OCI-M1 (cell line): ENCODE measurements around the gene CTNNBIP1.
A peak's percentile ranks its signal among the peaks of the same experiment; 100 is the strongest.
"Not testable (repeated sequence)": the region's sequence is repeated elsewhere in the genome, so short reads cannot be mapped to it uniquely, and the experiment has no call there.

Experiments used
- DNase-seq: peaks from one replicate; lab custom pipeline; 2025; lab: John Stamatoyannopoulos, UW

CTNNBIP1 gene, protein sequence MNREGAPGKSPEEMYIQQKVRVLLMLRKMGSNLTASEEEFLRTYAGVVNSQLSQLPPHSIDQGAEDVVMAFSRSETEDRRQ

DNA sequence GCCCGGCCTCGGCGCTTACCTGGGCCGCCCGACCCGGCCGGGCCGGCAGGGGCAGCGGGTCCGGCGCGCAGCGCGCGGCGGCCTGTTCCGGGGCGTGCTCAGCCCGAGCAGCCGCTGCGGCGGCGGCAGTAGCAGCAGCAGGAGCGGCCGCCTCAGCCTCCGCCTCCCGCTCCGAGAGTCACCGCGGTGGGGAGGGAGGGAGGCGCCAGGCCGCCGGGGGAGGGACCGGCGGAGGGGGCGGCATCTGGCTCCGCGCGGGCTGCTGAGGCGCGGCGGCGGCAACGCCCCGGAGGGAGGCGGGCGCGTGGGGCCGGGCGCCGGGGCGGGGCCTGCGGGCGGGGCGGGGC, at the start of gene CTNNBIP1:
Gene CTNNBIP1, minus strand, starts transcription at position 194 of the 347 bp plus-strand sequence. CDS start 38,205 bp downstream, outside the sequence.
- DNase-seq: no peak

DNA sequence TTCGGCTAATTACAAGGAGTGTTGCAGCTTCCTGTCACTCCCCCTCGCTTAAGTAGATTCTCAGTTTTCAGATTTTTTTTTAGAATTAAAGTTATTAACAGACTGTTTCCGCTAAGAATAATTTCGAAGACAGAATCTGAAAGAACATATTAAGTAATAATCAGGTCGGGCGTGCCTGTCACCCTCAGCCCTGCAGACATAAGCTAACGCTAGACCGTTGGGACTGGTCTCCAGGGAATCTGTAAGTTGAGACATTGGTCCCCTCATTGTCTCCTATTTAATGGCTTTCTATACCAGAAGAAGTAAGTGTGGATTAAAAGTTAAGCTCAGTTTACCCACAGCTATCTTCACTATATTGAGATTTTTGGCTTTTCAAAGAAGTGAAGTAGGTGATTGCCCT, 47.7 kb upstream of the CTNNBIP1 start:
- no peak for DNase-seq

DNA sequence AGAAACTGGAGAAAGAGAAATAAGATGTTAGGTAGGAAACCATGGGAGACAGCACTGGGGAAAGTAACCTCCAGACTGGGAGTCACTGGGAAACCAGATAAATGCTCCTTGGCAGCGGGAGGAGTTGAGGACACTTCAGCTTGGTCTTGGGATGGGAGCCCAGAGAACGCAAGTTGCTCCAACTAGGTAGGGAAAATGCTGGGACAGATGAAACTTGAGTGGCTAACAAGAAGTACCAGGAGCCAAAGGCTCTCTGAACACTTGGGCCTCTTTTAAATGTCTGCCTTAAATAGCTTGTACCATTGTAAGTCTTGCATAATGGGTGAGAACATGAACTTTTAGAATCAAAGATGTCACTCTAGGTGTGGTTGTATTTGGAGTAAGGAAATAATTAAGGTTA, 36.2 kb upstream of the CTNNBIP1 start:
- DNase-seq: no peak

DNA sequence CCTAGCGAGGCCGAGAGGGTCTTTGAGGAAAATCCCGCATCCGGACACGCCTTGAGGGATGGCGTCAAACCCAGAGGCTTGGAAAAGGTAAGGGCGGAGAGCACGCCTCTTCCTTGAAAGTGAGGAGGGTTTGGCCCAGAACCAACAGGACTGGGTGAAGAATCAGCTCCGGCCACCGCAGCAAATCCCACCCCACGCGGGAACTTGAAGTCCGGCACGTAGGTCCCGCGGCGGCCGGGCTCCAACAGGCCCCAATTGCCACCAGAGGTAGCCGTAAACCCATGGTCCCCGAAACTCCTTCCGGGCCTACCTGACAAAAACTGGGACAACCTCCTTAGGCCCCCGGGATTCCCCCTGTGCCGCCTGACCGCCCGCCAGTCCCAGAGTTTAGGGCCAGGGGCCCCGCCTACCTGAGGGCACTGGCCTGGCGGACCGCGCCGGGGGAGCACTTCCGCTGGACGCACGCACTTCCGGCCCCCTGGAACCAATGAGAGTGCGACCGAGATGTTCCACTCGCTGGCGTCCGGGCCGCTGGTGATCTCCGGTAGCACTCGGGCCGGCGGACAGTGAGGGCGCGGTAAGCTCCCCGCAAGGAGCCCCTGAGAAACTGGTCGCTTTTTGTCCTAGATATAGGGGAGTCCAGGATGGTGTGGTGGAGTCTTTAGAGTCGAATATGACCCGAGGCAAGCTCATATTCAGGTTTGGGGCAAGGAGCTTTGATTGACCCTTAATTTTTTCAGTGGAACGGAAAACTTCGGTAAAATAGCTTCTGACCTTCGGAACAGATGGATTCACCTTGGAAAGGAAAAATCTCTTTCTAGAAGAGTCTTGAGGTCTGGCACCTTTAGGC, 33.1 kb upstream of the CTNNBIP1 start, which contains the start of the genes LZIC and NMNAT1:
Gene LZIC, minus strand, starts transcription at position 453 of the 850 bp plus-strand sequence. CDS start 6,772 bp downstream, outside the sequence.
Gene NMNAT1, plus strand, starts transcription at position 537 of the 850 bp plus-strand sequence. CDS start 28,599 bp downstream, outside the sequence.
- DNase-seq: peak; percentile 95

DNA sequence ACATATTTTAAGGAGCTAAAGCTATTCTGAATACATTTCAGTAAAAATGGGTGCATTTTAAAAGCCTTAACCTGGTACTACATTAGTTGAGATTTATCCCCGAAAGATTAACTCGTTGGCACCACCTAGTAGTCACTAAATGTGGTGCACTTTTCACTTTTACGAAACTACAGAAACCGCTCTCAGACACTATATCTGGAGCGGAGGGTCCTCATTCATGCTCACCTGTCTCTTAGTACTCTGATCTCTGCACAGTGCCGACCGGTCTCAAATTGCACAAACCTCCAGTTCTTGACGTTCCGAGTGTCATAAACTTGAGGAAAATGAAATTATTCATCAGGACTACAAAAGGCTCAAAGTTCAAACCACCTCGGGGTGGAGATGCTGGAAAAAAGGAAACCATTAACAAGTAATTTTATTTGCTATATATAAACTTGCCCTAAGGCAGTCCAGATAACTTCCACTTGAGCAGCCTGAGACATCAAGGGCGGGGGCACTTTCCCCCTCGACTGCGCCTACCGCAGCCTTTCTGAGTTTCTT, 32.4 kb upstream of the CTNNBIP1 start:
- peak; percentile 76 for DNase-seq

DNA sequence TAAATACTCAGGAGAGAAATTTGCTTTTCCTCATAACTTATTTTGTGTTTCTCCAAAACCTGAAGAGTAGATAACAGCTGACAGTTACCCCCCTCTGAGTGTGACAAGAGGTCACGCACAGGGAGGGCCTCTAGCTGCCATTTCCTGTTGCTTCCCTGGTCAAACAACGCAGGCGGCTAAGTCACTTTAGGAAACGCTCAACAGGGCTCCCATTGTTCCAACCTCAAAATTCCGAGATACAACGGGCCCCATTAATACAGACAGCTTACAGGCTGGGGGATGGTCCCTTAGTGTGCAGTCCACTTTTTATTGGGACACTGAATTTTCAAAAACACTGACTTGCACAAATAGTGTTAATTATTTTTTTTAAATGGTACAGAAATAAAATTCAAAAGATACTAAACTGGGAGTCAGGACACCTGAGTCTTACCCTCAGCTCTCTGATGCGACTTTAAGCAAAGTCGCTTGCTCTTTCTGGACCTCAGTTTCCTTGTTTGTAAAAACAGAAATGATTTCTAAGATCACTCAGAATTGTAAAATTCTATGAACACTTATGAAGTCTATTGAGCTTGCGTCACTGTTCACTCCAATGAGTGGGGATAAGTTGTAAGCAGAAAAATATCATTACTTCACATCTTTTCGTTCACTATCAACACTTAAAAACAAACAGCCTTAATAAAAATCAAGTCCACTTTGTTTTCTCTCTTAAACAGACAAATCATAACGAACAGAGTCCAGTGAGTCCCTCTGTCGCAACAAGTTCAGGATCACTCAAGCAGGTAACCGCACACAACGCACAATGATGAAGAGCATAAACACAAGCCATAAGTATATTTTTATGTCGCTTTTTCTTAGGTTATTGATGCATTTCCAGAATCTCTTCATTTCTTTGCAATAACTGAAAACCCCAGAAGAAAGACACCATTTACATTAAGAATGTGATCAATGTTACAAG, 19.6 kb upstream of the CTNNBIP1 start:
- DNase-seq: no peak

DNA sequence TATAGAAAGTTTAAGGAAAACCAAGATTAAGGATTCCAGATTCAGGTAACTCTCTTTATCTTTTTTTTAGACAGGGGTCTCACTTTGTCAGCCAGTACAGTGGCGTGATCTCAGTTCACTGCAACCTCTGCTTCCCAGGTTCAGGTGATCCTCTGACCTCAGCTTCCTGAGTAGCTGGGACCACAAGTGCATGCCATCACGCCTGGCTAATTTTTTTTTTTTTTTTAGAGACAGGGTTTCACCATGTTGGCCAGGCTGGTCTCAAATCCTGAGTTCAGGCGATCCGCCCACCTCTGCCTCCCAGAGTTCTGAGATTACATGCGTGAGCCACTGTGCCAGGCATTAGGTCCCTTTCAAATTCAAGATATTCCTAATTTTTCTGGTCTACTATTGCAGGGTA, 17.2 kb upstream of the CTNNBIP1 start:
- no peak for DNase-seq

DNA sequence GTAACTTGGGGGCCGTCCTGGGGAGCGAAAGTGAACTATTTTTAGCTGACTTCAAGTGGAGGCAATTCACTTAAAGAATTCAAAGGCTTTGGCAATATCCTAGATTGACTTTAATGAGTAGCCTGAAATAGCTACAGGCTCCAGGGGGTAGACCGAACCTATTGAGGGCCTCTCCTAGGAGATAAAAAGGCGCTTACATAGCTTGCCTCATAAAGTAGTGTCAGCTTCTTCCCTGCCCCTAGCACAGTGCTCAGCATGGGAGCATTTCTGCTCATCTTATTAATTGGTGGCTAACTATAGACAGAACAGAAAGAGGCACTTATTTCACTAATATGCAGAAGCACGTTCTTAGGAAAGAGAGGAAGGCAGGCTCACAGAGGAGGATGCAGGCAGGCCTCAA, 12.3 kb upstream of the CTNNBIP1 start:
- no peak for DNase-seq

DNA sequence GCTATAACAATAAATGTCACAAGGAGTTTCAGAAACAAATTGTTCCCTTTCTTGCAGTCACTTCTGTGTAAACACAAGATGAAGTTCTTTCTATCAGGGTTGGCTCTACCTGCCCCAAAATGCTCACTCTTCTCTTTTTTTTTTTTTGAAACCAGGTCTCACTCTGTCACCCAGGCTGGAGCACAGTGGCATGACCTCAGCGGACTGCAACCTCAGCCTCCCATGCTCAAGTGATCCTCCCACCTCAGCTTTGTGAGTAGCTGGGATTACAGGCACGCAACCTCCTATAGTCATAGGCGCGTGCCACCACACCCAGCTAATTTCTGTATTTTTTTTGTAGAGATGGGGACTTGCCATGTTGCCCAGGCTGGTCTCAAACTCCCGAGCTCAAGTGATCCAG, 10.5 kb upstream of the CTNNBIP1 start:
- no peak for DNase-seq

DNA sequence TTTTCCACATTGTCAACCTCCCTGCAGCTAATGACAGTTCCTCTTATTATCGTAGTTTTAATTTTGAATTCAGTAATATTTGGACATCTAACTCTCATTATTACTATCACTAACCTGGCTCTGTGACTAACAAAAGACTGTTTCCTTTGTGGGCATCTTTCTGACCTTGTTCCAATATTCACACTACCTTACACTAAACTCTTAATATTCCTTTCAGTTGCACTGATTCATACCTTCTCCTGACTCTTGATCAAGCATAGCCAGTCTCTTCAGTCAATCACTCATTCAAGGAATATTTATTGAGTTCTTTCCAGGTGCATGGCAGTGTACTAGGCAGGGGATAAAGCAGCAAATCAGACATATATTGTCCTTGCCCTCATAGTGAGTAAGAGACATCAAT, 7.8 kb upstream of the CTNNBIP1 start:
- no peak for DNase-seq

DNA sequence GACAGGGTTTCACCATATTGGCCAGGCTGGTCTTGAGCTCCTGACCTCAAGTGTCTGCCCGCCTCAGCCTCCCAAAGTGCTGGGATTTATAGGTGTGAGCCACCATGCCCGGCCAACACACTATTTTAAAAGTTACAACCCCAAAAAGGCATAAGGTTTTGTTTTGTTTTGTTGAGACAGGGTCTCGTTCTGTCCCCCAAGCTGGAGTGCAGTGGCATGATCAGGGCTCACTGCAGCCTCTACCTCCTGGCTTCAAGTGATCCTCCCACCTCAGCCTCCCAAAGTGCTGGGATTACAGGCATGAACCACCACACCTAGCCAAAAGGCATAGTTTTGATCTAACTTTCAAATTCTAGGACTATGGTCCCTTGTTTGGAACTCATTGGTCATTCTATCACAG, 7.4 kb upstream of the CTNNBIP1 start:
- not testable (repeated sequence) for DNase-seq

DNA sequence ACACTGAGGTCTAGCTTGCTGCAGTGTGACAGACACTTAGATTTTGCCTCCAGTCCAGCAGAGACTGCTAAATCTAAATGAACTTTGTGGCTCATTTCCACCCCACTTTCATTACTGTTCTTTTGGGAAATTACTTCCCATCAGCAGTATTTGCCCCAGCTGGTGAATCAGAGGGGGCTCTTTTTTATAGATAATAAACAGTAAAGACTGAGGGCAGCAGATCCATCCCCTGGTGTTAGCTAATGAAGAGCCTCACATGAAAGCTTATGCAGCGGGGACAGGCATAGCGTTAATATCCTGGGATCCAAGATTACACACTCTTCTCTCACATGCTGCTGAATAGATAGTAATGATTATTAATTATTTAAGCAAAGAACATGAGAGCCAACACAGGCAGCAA, 6.4 kb upstream of the CTNNBIP1 start:
- no peak for DNase-seq

DNA sequence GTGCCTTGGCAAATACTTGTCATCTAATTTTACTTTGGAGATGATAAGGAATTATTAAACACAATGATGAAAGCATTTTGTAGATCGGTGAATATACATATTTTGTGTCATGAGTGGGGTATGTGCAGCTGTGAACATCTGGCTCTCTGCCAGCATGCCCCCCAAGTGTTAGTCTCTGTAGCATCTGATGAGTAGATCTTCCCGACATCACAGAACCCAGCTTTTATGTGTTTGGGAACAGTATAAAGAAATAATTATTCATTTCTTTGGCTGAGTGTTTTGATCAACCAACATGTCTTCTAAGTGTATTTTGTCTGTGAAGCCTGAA, 4.5 kb upstream of the CTNNBIP1 start:
- no peak for DNase-seq

DNA sequence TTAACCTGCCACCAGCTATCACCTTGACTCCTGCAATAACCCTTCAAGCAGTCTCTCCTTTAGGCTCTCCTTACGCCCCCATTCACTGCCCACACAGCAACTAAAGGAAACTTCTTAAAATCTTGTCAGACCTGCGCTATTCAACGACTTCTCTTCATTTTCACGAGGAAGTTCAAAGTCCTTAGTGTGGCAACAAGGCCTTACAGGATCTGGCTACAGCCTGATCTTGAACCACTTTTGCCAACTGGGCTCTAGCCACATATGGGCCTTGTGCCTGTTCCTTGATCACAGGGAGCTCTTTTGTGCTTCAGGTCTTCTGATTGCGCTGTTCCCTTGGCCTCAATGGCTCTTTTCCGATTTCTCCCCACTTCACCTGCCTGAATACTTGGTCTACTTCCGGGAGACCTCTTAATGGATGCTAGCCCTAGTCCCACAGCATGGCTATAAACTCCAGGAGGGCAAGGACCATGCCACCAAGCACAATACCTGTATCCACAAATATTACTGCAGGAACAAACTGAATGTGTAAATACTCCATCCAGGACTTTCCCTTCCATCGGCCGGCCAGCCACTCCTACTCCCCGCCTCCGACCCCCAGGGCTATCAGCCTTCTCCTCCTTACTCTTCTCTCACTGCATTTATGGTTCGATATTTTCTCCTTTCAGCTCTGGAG, 2.3 kb upstream of the CTNNBIP1 start:
- no peak for DNase-seq

DNA sequence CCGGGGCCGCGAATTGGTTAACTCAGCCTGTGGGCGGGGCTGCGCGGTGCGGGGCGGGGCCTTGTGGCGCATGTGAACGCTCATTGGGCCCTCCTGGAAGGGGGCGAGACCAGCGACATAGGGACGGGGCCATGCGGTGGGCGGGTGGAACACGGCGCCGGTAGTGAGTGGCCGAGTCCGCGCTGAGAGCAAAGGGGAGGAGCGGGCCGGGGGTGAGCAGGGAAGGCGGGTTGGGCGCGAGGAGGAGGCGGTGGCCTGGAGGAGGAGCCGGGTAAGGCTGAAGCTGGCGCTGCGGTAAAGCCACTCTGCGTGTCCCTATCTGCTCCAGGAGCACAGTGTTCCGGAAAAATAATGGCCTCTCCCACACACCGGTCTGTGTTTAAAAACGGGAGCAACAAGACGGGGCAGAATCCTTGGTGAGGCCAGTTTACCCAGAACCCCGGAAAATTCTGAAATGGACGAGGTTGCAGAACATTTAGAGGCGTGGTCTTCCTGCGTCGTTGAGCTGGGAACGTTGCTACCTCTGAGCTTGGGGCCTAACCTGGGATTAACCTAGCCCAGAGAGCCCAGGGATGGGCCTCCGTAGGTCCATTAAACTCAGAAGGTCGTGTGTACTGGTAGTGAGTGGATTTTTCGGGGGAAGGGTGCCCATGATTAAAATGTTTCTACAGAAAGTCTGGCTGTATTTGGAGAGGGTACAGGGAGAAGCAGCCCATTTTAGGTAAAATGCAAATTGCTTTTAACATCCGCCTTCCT, 532 bp upstream of the CTNNBIP1 start:
- DNase-seq: peak; percentile 99

DNA sequence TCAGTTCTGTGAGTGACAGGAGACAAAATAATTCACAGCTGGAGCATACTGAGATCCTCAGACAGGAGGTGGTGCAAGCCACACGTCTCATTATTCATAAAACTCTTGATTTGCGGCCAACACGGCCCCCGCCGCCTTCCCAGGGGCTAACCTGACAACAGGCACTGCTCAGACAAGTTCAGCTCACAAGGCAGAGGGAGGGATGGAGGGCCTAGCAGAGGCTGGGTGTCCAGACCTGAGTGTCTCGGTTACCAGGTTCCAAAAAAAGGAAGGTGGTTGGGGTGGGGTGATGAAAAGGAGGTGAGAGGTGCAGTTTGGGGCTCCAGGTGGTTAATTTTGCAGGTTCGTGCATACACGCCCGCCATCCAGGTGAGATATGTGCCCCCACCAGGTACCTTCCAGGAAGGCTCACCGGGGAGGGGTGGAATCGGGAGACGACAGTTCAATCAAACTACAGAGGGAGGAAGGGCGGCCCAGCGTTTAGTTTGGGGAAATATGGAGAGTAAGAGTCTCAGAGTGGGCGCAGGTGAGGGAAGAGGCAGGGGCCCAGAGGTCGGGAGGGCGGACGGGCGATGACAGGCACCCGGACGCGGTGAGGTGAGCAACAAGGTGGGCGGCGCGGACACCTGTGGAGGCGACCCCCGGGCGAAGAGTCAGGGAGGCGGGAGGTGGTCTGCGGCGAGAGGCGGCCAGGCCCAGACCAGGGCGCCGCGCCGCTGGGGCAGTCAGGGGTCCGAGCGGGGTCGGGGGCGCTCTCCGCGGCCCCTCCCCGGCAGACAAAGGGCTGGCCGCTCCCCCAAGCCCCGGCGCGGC, 629 bp downstream of the CTNNBIP1 start:
- peak; percentile 36 for DNase-seq

DNA sequence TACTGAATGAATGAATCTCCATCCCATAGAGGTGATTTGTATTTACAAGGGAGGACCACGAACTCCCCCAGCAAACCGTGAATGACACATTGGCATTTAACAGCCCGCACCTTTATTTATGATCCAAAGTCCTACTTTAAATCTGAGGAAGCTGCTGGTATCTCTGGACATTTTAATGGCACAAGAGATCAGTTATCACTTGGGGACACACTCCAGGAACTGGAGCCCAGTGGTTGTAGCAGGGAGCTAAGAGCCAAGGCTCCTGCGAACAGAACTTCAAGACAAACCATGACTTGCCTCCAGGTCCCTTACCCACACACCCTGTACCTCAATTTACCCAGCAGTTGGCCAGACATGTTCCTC, 1.2 kb downstream of the CTNNBIP1 start:
- DNase-seq: no peak

DNA sequence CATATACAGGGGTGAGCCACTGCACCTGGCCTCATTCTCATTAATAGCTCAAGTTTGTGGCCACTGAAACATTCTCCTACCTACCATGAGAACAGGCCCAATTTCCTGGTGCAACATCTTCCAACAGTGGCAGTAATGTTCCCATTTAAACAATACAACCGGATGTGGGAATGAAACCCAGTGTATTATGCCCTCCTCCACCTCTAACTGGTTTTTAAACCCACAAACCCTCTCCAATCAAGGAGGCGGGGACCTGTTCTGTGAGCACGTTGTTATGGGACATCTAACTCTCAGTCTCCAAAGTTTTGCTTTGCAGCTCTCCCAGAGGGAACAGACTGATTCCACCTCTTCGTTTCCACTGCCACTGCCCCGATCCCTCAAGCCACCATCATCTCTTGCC, 2.6 kb downstream of the CTNNBIP1 start:
- no peak for DNase-seq

DNA sequence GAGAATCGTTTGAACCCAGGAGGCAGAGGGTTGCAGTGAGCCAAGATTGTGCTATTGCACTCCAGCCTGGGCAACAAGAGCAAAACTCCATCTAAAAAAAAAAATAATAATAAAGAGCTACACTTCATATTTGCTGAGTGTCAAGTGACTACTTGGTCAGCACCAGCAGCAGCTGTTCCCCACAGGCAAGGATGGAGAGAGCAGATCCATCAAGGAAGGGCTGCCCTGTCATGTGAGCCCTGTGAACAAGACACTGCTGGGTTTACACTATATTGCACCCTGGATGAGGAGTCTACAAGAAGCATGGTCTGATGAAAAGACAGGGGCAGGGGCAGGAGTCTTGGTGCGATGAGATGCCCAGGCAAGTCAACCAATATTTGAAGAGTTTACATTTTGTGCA, 3.6 kb downstream of the CTNNBIP1 start:
- no peak for DNase-seq

DNA sequence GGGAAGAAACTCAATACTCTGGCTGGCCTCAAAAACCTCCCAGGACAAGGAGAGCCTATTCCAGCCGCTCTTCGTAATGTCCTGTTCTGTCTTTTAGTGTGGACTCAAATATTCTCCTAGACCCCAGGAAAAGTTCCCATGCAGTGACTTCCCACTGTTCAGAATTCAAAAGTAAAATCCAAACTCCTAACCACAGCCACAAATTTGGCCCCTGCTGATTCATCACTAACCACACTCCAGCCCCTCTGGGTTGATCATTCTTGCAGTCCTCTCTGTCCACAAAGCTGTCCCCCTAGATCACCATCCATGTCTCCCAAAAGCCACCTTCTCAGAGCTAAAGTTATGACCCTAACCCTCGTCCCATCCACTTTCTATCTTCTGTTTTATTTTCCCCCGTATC, 5.1 kb downstream of the CTNNBIP1 start:
- no peak for DNase-seq
